Measurements from ENCODE around the gene CACNA1S. TPM values are rescaled to one million over a fixed set of nuclear protein-coding genes. Genes with fewer than 3 reads are reported as not detected.
A peak's percentile ranks its signal among the peaks of the same experiment; 100 is the strongest.

Gene CACNA1S
- polyA plus RNA-seq, 3 donors: 0.51 to 0.76 (median 0.51) TPM

DNA sequence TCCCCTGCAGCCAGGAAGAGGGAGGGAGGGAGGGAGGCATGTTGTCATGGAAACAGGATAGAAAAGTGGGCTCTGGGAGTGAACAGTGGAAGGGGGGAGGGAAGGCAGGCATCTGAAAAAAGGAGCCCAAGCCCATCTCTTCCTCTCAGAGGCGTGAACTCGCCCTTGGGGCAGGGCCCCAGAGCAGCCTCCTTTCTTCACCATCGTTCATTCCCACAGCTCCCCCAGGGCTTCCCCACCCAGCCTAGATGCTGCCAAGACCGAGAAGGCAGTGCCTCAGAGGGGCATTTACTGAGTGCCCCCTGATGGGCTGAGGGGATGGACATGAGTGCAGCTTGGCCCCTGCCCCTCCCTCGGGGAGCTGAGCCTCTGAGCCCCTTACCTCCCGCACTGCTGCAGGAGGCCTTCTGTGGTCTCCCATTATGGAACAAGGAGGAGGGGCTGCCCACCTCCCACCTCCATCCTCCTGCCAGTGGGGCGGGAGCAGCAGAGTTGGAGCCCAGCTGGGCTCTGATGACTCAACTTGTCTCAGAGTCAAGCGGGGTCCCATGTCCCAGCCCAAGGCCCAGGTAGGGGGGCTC is 49.6 kb downstream of the CACNA1S start:
- no peak for DNase-seq

DNA sequence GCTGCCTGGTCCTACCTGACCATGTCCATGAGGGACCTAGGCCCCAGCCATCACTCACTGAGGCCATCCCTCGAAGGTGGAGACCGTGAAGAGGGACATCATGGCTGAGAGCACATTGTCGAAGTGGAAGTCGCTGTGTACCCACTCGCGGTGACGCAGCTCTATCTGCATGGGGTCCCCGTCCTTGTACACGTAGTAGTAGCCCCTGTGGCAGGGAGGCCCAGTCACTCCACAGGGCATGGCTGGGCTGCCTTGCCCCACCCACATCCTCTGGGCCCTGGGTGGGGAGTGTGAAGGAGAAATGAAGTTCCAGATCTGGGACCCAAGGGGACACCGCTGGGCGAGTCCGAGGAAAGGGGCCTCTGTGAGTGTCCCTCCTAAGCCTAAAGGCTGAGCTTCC is 50.3 kb downstream of the CACNA1S start:
- no peak for DNase-seq

DNA sequence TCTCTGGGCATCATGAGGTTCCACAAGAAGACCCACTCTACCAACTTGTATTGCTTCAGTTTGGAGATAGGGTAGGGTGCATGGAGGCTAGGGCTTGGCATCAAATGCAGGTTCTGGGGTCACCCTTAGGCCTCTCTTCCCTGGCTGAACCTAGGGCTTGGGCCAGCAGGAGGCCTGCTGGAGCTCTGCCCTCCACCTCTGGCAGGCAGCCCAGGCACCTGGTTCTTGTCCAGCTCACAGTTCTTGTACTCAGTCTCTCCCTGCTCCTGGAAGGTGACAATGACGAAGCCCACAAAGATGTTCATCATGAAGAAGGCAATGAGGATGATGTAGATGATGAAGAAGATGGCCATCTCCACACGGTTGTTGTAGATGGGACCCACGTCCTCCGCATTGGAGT is 51.2 kb downstream of the CACNA1S start:
- DNase-seq: no peak

DNA sequence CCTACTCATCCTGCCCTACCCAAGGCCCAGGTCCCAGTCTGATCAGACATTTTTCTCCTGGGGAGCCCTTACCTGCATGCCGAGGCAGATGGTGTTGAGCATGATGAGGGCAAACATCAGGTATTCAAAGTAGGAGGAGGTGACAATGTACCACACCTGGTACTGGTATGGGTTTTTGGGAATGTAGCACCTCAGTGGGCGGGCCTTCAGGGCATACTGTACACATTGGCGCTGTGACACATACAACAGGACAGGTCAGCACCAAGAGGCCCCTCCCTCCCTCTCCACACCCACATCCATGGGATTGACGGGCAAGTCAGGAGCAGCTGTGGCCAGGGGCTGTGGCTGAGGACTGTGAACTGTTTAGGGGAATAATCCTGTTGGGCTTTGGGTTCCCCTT is 51.6 kb downstream of the CACNA1S start:
- DNase-seq: no peak

DNA sequence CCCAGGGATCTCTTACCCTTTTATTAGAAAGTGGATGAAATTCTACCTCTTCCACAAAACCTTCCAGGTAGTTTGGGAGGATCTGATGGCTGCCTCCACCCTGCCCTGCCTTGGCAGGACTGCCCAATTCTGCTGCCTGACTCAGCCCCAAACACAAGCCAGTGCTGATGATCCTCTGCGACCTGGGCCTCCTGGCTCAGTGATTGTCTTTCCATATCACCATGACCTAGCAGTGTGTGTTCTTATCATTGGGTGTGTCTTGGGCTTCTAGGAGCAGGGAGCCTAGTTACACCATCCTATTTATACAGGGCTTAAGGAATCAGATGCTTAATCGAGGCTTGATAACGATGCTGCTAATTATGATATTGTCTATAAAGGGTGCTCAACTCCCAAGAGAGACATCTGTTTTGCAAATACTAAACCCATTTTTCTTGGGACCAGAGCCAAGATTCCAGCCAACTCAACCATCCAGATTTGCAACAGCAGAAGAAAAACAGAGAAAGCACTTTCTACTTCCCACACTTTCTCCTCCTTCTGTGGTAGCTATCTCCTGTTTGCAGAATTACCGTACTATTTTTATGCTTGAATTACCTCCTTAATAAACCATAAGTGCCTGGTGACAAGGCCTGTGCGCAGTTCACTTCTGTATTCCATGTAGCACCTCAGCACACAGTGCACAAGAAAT is 52.2 kb downstream of the CACNA1S start:
- DNase-seq: no peak

DNA sequence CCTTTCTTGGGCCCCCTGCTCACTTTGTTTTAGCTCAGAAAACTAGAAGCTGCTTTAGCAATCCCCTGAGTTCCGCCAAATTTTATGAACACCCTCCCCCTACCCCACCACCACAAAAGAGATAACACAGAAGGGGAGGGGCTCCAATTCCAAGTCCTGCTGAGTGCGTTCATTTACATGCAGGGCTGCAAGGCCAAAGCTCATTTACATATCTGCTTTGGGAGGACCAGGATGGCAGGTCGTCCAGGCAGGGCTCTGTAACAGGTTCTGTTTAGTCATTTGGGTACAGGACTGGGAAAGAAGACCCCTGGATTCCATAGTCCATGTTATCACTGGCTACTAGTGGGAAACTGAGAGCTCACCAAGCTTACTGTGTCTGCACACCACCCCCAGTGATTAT is 52.8 kb downstream of the CACNA1S start:
- DNase-seq: no peak

DNA sequence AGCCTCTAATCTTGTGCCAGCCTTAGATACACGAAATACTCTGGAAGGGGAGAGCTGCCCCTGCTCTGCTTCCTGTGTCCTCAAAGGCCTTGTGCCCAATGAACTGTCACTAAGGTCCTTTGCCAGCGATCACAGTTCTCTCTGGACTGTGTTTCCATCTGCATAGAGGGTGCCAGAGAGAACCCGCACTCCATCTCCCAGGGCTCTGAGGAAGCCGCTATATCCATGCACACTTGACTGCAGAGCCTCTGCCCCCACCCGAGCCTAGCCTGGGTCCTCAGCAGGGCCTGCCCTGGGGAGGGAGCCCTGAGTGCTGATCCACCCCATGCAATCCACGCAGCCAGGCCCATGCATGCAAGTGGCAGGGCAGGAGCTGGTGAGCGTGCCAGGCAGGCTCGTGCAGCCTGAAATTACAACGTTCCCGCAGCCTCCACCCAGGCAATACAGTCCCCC is 58.1 kb downstream of the CACNA1S start:
- no peak for DNase-seq

DNA sequence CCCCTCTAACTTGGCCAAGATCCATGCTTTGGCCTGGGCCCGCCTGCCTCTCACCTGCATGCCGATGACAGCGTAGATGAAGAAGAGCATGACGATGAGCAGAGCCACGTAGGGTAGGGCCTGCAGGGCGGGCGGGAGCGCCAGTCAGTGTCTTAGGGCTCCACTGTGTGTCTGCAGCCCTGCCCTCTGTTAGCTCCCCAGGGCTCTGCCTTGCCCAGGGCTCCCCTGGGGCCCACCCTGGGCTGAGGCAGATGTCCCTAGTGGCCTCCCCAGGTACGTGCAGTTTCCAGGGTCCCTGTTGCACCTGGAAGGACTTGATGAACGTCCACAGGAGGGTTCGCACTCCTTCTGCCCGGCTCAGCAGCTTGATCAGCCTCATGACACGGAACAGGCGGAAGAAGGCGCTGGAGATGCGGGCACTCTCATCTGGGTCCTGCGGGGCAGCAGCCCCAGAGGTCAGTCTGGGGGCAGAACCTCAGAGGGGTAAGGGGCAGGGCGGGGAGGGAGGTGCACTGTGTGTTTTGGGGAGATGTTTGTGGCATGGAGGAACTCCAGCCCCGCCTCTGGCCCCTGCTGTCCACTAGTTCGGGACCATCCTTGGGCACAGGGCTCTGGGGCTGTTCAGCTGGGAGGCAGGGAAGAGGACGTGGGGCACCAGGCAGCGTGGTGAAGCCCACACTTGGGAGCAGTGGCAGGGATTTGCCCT is 58.9 kb downstream of the CACNA1S start:
- no peak for DNase-seq

DNA sequence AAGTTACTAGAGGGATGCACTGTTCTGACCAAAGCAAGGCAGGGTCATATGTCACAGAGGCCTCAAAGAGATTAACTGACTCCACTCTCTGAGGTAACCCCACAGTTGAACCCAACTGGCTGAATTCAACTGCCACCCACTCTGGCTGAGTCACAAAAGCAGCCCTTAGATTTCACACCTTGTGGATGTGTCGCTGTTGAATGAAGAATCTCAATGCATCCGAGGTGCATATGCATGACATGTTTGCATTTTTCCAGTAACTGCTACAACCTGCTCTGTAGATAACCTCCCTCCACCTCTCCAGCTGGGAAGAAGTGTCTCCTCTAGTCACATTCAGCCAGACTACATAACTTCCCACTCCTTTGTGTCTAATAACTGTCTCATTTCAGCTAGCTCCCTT is 60.8 kb downstream of the CACNA1S start:
- no peak for DNase-seq

DNA sequence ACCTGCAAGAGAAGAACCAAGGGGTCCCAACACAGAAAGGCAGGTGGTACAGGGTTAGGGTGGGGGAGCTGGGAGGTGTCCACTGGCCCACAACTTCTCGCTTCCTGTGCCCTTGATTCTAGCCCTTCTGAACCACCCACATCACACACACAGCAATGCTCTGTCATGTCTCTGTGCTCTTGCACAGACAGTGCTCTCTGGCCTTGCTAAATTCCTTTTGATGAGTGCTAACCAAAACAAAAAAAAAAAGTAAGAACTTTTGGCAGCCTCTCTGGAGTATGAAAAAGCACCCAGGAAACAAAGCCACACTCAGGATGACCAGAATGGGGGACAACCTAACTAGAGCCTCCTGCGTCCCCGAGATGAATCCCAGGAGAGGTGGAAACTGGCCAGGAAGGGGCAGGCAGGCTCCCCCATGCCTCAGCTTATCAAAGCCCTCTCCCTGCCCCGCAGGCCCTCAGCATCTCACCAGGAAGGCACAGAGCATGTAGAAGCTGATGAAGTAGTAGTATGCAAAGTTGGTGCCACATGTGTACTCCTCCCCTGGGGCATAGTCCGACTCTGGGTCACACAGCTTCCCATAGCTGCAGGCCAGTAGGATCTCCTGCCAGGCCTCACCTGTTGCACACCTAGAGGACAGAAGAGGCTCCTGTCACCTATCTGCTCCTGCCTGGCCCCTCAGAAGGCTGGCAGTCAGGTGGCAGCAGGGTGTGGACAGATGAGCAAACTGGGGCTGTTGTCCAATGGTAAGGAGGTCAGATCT is 61.5 kb downstream of the CACNA1S start:
- DNase-seq: no peak

DNA sequence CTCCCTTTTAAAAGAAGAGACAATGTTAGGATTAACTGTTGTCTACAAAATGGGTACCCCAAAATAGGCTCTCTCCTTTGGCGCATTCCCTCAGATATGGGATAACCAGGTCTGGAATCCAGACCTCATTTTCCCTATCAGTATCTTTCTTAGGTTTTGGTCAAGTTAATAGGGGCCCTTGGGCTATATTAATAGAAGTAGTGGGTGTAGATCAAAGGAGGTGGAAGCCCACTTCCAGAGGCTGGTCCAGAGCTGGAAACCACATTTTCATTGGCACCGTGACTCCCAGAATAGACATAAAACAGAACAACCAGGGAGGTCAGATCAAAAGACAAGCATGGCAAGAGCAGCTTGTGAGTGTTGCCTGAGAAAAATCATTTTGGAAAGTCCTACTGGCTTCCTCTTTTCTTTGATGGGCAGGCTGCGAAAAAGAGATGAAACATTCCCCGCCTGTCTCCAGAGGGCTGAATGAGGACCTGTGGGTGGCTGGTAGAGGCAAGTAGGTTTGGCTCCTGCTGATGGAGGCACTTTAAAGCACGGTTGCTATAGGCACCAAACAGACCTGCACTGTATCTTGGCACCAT is 62.9 kb downstream of the CACNA1S start:
- no peak for DNase-seq

DNA sequence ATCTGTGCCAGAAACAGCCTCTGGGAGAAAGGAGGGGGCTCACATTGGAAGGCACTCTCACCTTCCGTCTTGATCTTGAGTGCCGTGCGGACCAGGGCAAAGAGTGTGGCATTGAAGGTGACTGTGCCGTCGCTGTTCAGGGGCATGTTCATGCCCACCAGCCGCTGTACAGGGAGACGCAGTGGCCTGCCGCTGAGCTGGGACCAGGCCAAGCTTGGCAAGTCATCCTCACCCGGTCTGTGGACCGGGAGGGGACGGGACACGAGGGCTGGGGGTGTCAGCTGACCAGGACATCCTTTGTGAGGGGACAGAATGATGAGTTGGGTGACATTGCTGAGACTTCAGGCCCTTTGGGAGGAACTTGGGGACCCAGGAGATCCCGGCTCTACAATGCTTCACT is 63.7 kb downstream of the CACNA1S start:
- no peak for DNase-seq

DNA sequence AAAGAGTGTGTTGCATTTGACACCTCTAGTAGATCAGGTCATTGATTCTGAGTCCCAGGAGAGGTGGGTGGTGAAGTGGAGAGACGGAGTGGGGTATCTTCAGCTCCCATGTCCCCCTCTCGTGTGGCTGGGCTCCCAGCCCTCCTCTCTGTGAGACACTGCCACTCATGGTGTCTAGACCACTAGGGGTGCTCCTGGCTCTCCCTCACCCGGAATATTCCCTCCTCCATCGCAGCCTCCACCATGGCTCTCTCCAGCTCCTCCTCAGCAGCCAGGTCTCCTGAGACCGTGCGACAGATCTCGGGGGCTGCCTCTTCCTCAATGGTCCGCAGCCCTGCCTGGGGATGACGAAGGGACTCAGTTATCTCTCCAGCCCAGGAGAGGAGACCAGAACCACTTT is 68.1 kb downstream of the CACNA1S start:
- no peak for DNase-seq

DNA sequence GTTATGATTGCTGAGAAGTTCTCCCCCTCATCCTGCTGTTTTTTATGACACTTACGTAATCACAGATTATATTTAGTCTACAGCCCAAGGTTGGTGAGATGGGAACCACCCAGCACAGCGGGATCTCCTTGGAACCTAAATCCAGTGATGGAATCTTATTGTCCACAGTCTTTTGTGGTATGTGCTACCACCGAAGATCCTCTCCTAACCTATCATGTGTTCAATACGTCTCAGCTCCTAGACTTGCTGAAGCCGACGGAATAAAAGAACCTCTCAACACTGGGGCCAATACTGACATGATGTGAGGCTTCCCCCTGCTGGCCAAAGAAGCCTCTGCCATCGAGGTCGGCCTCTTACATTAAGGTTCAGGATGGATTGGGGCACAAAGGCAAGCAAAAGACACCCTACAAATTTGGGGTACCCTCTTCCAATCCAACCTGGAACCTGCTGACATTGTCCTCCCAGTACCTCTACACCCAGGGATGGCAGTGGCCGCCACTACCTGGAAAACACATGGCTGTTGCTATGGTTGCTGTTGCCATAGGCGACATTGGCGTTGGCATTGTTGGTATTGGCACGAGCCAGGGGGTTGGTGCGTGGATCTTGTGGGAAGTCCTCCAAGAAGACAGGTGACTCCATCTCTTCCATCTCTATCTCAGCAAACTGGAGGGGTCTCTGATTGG is 69.3 kb downstream of the CACNA1S start:
- peak; percentile 64 for DNase-seq

DNA sequence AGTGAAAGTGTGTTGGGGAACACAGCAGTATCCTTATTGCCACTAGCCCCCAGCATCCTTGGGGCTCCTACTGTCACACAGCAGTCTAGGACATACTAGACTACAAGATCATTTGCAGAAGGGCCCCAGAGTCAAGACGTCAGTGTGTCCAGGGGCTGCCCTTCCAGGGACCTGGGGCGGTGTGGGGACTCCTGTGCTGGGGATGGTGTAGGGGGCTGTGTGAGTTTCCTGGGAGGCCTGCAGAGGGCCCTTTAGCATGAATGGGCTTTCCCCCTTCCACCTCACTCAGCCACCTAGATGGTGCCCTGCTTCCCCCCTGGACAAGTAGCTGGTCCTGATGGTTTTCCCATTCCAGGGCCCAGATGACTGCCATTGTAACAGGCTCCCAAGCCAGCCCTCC is 71.2 kb downstream of the CACNA1S start:
- no peak for DNase-seq

DNA sequence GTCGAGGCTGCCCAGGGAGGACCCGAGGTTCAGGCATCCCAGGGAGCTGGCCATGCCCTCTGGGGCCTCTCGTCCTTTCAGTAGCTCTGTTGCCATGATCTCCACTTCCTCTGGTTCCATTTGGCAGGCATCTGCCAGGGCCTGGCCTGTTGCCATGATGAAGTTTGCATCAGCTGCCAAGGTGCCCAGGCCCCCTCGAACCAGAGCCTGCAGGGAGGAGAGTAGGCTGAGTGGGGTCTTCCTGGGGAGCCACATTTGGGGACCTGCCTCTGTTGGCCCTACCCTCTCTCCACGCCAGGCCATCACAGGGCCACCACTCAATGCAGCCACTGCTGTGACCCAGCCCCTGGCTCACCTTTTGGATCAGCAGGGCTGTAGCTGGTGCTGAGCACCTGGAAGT is 72.3 kb downstream of the CACNA1S start:
- no peak for DNase-seq

DNA sequence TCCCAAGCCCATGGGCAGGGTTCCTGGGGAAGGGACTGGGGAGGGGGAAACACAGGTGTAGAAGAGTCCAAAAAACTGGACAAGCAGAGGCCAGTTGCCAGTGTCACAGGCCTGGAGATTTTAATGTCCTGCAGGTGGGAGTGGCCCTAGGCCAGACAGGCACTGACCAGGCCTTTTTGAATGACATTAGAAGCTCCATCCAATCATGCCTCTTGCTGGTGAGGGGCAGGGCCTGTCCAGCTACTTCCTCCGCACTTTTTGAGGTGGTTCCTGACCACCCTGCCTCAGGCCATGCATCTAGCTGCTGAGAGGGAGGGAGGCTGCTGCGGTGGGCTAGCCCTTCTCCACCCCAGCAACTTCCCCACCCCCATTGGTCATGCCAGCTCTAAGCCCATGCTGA is 72.8 kb downstream of the CACNA1S start:
- no peak for DNase-seq

DNA sequence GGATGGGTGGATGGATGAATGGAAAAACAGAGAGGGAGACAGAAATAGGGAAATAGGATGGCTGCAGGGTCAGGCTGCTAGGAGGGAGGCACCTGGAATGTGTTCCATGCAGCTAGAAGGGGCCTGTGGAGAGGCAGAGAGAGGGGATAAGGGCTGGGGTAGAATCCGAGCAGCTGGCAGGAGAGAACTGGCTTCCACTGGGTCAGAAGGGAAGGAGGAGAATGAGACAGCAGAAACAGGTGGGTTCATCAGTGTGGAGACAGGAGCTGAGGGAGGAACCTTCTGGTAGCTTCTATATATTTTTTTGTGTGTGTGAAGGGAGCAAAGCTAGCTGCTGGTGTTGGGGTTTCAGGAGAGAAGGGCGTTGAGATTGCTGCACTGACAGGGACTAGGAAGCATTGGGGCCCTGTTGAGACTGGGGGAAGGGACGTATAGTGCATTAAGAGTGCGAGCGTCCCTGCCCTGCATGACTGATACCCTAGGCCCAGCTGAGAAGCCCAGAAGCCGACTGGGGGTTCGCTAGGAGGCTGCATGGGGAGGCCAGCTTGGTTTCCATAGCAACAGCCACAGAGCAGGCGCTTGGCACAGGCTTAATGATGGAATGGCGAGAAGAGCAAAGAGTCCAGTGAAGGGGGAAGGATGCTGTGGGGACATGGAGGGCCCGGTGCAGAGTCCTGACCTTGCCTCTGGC is 73.9 kb downstream of the CACNA1S start:
- no peak for DNase-seq

DNA sequence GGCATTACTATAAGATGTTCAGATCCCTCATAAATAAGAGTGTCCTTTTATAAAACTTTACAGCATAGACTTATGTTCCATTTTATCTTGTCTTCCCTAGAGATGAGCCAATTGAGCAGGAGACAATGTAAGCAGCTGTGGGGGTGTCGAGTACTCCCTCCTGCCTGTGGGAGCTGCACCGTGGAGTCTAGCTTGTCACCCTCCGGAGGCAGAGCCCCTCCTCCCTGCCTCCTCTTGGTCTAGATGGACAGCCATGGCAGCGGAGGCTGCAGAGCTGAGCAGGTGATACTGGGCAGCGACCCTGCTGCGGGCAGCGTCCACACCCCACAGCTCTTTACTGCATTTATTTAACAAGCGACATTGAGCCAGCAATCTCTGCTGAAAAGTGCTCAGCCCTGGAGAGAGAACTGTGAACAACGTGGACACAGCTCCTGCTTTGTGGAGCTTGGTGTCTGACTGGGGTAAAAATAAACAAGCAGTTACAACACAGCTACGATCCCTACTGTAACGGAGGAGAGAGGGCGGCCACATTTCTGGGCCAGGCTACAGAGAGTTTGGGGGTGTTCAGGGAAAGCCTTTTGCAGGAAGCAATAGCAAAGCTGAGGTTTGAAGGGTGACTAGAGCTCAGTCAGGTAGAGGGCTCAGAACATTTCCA is 75.9 kb downstream of the CACNA1S start:
- no peak for DNase-seq

DNA sequence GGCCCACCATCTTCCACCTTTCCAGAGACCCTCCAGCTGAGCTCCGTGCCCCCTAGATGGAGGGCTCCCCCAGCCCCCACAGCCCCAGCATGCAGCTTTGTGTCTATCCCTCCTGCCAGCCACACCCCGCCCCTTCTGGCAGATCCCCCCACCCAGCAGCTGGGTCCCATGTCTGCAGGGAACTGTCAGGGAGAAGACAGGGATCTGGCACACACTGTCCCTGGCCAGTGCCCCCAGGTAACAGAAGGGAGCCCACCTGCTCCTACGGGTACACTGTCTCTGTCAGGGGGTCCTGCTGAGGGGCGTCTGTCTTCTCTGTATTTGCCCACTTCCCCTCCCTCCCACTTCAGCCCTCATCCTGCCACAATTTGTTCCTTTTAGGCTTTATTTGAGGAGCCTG is 77.6 kb downstream of the CACNA1S start:
- DNase-seq: no peak

DNA sequence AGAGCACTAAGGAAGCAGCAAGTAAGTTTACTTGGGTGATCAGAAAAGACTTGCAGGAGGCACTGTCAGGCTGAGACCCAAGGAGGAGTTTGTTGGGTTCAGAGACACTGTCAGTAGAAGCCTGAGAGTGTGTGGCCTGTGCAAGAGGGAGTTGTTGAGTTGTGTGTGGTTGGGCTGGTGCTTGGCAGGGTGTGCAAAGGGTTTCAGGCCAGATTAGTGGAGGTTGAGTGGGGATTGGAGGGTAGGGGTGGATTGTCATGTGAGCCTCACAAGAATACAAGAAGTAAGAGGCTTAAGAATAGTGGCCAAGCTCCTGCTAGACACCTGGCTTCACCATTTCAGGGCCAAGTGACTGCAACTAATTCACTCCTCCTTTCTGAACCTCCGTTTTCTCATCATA is 79.8 kb downstream of the CACNA1S start:
- no peak for DNase-seq

Measured in renal pelvis (tissue), 4 donors.